ENCODE measurements around the gene ITGA3. TPM values are rescaled to one million over a fixed set of nuclear protein-coding genes. Genes with fewer than 3 reads are reported as not detected.
"Not testable (repeated sequence)": the region's sequence is repeated elsewhere in the genome, so short reads cannot be mapped to it uniquely, and the experiment has no call there.

ITGA3 gene
- total RNA-seq, 1 donor from 2014 or later = 13.2 TPM

DNA sequence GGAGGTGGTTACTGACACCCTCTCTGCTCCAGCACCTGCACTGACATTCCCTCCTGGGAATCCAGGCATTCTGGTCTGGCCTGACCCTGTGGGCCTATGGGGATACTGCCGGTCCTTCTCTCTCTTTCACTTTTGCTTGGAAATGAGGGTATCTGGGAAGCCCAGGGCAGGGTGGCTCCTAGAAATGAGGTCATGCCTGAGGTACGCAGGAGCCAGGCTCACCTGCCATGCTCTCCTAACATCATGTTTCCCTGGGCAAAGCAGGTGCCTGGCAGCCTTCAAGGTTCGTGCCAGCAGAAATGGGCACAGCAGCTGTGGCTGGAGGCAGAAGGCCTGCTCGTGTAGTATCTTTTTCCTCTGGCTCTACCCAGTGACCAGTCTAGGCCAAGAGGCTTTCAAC is 3.3 kb downstream of the ITGA3 start:
- TF ChIP-seq, protein P1, sequence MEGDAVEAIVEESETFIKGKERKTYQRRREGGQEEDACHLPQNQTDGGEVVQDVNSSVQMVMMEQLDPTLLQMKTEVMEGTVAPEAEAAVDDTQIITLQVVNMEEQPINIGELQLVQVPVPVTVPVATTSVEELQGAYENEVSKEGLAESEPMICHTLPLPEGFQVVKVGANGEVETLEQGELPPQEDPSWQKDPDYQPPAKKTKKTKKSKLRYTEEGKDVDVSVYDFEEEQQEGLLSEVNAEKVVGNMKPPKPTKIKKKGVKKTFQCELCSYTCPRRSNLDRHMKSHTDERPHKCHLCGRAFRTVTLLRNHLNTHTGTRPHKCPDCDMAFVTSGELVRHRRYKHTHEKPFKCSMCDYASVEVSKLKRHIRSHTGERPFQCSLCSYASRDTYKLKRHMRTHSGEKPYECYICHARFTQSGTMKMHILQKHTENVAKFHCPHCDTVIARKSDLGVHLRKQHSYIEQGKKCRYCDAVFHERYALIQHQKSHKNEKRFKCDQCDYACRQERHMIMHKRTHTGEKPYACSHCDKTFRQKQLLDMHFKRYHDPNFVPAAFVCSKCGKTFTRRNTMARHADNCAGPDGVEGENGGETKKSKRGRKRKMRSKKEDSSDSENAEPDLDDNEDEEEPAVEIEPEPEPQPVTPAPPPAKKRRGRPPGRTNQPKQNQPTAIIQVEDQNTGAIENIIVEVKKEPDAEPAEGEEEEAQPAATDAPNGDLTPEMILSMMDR (IDR thresholded peaks at IDR 0.05; ENCODE audit: partially characterized antibody, unreplicated experiment) = no peak
- Mint-ChIP-seq H3K4me1 (ENCODE audit: low read depth, unreplicated experiment) (peaks cover 16% of the 10 kb centered on the region), H3K27me3 (ENCODE audit: unreplicated experiment) (peaks cover 15% of the 10 kb centered on the region), H3K4me3 (ENCODE audit: unreplicated experiment) (no peak overlapping the region), H3K36me3 (ENCODE audit: unreplicated experiment) (no peaks in the 10 kb centered on the region), H3K9me3 (ENCODE audit: unreplicated experiment) (peaks cover 3% of the 10 kb centered on the region), H3K27ac (ENCODE audit: unreplicated experiment) (no peak overlapping the region)
- no peak for DNase-seq

DNA sequence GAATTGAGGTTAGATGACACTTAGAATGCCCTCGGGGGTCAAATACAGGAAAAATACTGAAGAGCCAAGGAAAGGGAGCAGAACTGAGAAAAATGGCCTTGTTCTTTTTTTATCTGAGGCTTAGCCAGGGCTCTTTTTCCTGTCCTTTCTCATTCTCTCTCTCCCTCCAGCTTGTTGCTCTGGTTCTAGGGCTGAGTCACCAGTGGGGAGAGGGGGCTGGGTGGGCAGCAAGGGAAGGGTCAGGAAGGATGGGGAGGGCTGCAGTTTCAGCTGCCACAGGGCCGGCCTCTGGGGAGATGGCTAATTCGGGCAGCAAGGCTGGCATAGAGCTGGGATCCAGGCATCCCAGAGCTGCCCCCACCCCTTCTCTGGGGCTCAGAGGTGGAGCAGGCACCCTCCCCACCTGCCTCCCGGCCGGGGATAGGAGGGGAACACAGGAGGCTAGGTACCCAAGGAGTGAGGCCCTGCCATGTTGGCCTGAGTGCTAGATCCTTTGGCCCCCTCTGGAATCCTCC is 3.9 kb downstream of the ITGA3 start:
- Mint-ChIP-seq H3K9me3 (ENCODE audit: unreplicated experiment) (peaks cover 5% of the 10 kb centered on the region), H3K27ac (ENCODE audit: unreplicated experiment) (no peak overlapping the region), H3K4me1 (ENCODE audit: low read depth, unreplicated experiment) (peaks cover 16% of the 10 kb centered on the region), H3K4me3 (ENCODE audit: unreplicated experiment) (no peak overlapping the region), H3K36me3 (ENCODE audit: unreplicated experiment) (no peaks in the 10 kb centered on the region), H3K27me3 (ENCODE audit: unreplicated experiment) (peaks cover 15% of the 10 kb centered on the region)
- DNase-seq = no peak
- TF ChIP-seq, protein P1 (IDR thresholded peaks at IDR 0.05; ENCODE audit: partially characterized antibody, unreplicated experiment) = no peak

DNA sequence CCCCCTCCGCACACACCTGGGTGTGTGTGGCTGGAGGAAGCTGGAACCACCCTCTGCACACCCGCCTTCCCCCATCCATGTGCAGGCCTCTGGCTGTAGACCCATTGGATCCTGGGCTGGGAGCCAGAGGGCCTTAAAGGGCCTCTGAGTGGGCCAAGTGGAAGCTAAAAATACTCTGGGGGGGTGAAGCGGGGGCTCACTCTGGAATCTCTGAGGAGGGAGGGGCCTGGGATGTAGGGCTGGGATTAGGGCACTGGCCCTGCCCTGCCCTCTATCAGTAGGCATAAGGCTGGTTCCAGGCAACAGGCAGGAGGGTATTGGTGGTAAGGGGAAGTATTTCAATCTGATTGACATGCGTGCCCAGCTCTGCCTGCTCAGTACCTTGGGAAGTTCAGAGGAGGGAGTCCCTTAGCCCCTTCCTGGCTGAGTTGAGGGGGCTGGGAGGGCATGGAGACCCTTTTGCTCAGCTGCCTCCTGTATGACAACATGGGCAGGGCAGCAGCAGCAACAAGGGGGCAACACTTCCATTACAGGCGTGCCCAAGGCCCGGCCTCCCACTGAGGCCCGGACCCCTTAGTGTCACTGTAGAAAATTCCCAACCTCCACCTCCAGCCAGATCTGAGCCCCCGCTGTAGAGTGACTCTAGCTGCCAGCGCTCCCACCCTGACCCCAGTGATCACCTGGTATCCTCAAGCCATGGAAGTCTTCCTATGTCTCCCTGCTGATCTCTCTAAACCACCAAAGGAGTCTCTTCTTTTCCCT is 5.2 kb downstream of the ITGA3 start:
- Mint-ChIP-seq H3K4me3 (ENCODE audit: unreplicated experiment) (no peak overlapping the region), H3K27me3 (ENCODE audit: unreplicated experiment) (peaks cover 6% of the 10 kb centered on the region), H3K4me1 (ENCODE audit: low read depth, unreplicated experiment) (peaks cover 12% of the 10 kb centered on the region), H3K36me3 (ENCODE audit: unreplicated experiment) (no peaks in the 10 kb centered on the region), H3K27ac (ENCODE audit: unreplicated experiment) (no peak overlapping the region), H3K9me3 (ENCODE audit: unreplicated experiment) (peaks cover 5% of the 10 kb centered on the region)
- TF ChIP-seq, protein P1 (IDR thresholded peaks at IDR 0.05; ENCODE audit: partially characterized antibody, unreplicated experiment) = no peak
- no peak for DNase-seq

DNA sequence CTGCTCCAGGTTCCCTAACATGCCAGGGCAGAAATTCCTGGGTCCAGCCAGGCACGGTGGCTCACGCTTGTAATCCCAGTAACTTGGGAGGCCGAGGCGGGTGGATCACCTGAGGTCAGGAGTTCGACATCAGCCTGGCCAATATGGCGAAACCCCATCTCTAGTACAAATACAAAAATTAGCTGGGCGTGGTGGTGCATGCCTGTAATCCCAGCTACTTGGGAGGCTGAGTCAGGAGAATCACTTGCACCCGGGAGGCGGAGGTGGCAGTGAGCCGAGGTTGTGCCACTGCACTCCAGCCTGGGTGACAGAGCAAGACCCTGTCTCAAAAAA is 5.8 kb downstream of the ITGA3 start:
- H3K4me1 Mint-ChIP-seq (ENCODE audit: low read depth, unreplicated experiment) = peaks cover 12% of the 10 kb centered on the region
- not testable (repeated sequence) for H3K36me3 Mint-ChIP-seq (ENCODE audit: unreplicated experiment); H3K9me3 Mint-ChIP-seq (ENCODE audit: unreplicated experiment); H3K27me3 Mint-ChIP-seq (ENCODE audit: unreplicated experiment); H3K27ac Mint-ChIP-seq (ENCODE audit: unreplicated experiment); H3K4me3 Mint-ChIP-seq (ENCODE audit: unreplicated experiment); DNase-seq

DNA sequence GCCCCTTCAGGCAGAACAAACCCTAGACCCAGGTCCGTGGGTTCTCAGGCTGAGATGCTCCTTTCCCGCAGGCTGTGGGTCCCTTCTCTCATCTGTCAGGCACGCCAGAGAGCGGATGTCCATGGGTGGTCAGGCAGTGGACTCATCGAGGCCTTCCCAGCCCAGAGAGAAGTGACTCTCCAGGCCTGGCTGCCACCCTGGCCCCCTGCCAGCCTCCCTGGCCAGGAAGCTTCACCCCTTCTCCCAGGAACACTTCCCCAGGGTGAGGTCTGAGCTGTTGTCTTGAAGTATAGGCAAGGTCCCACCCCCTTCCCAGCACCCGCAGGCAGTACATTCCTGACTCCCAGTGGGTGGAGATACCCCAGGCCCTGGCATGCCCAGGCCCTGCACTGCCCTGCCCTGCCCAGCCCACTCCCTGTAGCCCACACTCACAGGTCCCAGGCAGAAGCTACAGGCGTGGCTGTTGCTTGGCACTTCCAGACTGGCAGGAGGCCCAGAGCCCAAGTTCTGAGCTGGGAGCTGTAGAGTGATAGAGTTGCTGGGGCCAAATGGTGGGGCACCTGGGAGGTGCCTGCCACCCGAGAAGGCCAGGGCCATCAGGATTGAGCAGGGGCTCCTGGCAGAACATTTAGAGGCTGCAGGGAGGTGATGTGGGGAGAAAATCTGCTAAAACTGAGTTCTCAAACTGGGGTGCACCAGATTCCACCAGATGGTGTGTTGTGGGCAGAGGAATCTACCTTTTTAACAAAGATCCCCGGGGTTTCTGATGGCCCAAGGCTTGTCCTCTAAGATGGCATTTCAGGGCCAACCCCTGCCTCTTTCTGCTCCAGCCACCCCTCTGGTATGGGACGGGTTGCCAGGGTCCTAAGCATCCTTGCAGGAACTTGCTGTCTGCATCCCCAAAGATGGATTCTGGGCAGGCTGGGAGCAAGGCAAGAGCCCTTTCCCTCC is 6.7 kb downstream of the ITGA3 start:
- DNase-seq = no peak
- H3K27me3 Mint-ChIP-seq (ENCODE audit: unreplicated experiment) = peaks cover 6% of the 10 kb centered on the region
- H3K4me3 Mint-ChIP-seq (ENCODE audit: unreplicated experiment) = no peak overlapping the region
- peaks cover 9% of the 10 kb centered on the region for H3K4me1 Mint-ChIP-seq (ENCODE audit: low read depth, unreplicated experiment)
- H3K9me3 Mint-ChIP-seq (ENCODE audit: unreplicated experiment) = peaks cover 5% of the 10 kb centered on the region
- H3K36me3 Mint-ChIP-seq (ENCODE audit: unreplicated experiment) = no peaks in the 10 kb centered on the region
- no peak overlapping the region for H3K27ac Mint-ChIP-seq (ENCODE audit: unreplicated experiment)
- TF ChIP-seq, protein P1 (IDR thresholded peaks at IDR 0.05; ENCODE audit: partially characterized antibody, unreplicated experiment) = no peak
